Endothelial cell of umbilical vein (primary cell): ENCODE results near the gene CXCL9.

ENCODE experiments used
- EZH2 ChIP-seq: IDR thresholded peaks from 2 replicates; pipeline ENCODE4 v1.6.1; 2012; ENCODE audit warnings: borderline replicate concordance, low read depth, mild to moderate bottlenecking, moderate library complexity, low read length, inconsistent platforms; ENCODE audit not compliant: severe bottlenecking
- POLR2A ChIP-seq: IDR thresholded peaks from 2 replicates; pipeline ENCODE4 v1.6.1; 2012; ENCODE audit warnings: low read depth, mild to moderate bottlenecking, control low read depth, low read length
- POLR2AphosphoS5 ChIP-seq: IDR thresholded peaks from 2 replicates; pipeline ENCODE4 v1.6.1; 2012; ENCODE audit warnings: low read depth, mild to moderate bottlenecking, control low read depth, low read length, moderate library complexity; ENCODE audit not compliant: insufficient read depth
- TF ChIP-seq, protein P1 (sequence below), 2 donors: IDR thresholded peaks; 1 replicate in 1 of 2; 2 replicates in 1 of 2; pipeline ENCODE4 v1.5.1; 2011; ENCODE audit warnings: low read length in 2 of 2, mild to moderate bottlenecking in 2 of 2, moderate library complexity in 2 of 2, control low read depth in 1 of 2, inconsistent platforms in 1 of 2, low read depth in 1 of 2; ENCODE audit not compliant: insufficient read depth in 1 of 2; ENCODE audit errors: extremely low read depth in 1 of 2
- TF ChIP-seq, protein P2 (sequence below): IDR thresholded peaks from 2 replicates; pipeline ENCODE4 v1.6.1; 2011; ENCODE audit not compliant: insufficient read depth, insufficient read length

DNA sequence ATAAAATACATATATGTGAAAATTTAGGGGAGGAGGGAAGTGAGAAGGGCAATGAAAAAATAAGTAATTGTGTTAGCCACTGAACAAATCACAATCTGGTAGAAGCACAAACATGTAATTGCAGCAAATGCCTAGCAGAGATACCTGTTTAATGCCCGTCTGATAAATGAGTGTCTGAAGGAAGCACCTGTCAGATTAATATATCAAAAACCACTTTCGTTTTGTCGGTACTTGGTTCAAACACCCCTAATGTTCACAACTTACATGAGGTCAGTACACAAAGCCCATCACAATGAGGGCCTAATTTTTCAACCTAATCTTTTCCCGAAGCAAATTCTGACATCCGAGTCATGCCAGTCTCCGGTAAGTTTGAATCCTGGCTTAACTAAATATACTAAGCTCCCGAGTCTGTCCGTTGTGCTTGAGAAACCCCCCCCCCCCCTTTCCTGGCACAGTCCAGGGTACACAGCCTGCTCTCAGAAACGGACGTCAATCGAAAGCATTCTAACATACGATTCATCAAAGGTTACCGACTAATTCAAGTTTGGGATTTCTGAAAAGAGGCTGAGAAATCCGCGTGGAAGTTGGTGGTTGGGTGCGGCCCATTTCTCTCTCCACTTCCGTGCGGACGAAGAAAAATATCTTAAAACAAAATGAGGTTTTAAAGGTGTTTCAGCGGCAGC lies 17.3 kb downstream of the CXCL9 start:
- TF ChIP-seq POLR2AphosphoS5 = no peak
- TF ChIP-seq, protein P1, sequence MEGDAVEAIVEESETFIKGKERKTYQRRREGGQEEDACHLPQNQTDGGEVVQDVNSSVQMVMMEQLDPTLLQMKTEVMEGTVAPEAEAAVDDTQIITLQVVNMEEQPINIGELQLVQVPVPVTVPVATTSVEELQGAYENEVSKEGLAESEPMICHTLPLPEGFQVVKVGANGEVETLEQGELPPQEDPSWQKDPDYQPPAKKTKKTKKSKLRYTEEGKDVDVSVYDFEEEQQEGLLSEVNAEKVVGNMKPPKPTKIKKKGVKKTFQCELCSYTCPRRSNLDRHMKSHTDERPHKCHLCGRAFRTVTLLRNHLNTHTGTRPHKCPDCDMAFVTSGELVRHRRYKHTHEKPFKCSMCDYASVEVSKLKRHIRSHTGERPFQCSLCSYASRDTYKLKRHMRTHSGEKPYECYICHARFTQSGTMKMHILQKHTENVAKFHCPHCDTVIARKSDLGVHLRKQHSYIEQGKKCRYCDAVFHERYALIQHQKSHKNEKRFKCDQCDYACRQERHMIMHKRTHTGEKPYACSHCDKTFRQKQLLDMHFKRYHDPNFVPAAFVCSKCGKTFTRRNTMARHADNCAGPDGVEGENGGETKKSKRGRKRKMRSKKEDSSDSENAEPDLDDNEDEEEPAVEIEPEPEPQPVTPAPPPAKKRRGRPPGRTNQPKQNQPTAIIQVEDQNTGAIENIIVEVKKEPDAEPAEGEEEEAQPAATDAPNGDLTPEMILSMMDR (IDR thresholded peaks at IDR 0.05; ENCODE audit: extremely low read depth in 1 of 2, insufficient read depth in 1 of 2, low read depth in 1 of 2, low read length in 2 of 2) = no peak
- no peak for TF ChIP-seq POLR2A
- TF ChIP-seq EZH2 = no peak
- TF ChIP-seq, protein P2, sequence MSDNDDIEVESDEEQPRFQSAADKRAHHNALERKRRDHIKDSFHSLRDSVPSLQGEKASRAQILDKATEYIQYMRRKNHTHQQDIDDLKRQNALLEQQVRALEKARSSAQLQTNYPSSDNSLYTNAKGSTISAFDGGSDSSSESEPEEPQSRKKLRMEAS = no peak
